NCI-H82 treated with DMSO at 0.1 percent for 48 hours (cell line): ENCODE results near the gene CNP.
"Not testable (repeated sequence)": the region's sequence is repeated elsewhere in the genome, so short reads cannot be mapped to it uniquely, and the experiment has no call there.

Experiments
- DNase-seq: peaks from one replicate; lab custom pipeline; 2025; ENCODE audit not compliant: unreplicated experiment; lab: John Stamatoyannopoulos, UW

Gene CNP

DNA sequence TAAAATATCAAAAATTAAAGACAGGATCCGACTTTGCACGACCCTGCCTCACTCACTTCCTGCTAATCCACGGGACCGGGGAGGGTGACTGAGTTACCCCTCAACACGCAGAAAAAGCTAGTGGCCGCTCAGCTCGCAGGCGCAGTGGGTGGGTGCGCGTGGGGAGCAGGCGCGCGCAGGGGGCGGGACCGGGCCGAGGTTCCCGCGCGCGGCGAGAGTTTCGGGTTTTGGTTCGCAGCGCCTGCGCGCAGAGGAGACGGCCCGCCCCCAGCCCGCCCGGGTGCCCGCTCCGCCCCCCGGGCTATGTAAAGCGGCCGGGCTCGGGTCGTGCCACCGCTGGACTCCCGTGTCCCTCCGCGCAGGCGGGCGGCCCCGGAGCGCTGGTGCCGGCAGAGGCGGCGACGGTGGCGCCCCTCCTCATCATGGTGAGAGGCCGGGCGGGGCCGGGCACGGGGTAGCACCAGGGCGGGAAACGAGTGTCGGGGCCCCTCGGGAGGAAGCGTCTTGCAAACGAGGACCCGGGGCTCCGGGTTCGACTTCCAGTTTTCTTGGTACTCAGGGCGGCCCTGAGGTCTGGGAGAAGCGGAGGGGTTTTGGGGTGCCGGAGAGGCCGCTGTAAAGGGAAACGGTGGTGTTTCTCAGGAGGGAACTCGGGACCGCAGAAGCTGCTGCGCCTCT lies at the start of gene CNP:
Gene CNP (plus strand): TSS at position 333 of the 678 bp plus-strand sequence. CDS start 90 bp downstream, at position 423.
- DNase-seq = peak; percentile 78

DNA sequence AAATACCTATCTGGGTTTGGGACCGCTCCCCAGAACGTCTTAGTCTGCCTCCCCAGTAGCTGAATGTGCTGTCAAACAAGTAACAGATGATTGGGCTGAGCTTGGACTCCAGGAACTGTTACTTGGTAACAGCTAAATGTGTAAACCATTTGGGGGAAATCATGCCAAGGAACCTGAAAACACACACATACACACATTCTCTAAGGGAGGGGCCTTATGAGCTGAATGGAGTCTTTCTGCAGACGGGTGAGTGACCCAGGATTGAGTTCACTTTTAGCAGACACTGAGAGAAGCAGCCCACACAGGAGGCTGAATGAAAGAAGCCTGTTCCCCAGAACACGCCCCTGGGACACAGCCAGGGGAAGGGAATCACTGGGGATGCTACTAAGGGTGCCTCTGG lies 49.4 kb upstream of the CNP start:
- no peak for DNase-seq

DNA sequence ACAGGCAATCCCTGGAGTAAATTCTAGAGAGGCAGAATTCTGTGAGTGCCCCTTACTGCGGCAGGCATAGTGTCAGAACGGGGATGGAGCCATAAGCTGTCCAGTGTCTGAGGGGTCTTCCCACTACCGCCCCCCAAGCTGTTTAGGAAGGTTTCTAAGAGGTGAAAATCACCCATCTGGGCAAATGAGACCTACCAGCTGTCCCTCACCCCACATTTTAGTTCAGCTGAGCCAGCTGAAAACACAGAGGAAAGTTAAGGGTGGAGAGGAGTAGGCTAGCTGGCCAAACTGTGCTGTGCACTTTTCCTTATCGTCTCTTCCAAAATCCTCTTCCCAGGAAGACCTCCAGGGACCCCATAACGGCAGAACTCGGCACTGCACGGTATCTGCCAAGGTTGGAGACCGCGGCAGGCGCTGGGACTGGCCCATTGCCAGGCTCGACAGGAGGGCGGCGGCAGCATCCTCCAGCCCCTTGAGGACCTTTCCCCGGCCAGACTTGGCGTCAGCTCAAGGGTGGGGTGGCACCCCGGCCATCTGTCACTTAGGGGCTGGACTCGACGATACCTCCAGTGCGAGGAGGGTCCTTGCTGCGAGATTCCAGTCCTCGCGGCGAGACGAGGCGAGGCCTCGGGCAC lies 48.8 kb upstream of the CNP start:
- peak; percentile 39 for DNase-seq

DNA sequence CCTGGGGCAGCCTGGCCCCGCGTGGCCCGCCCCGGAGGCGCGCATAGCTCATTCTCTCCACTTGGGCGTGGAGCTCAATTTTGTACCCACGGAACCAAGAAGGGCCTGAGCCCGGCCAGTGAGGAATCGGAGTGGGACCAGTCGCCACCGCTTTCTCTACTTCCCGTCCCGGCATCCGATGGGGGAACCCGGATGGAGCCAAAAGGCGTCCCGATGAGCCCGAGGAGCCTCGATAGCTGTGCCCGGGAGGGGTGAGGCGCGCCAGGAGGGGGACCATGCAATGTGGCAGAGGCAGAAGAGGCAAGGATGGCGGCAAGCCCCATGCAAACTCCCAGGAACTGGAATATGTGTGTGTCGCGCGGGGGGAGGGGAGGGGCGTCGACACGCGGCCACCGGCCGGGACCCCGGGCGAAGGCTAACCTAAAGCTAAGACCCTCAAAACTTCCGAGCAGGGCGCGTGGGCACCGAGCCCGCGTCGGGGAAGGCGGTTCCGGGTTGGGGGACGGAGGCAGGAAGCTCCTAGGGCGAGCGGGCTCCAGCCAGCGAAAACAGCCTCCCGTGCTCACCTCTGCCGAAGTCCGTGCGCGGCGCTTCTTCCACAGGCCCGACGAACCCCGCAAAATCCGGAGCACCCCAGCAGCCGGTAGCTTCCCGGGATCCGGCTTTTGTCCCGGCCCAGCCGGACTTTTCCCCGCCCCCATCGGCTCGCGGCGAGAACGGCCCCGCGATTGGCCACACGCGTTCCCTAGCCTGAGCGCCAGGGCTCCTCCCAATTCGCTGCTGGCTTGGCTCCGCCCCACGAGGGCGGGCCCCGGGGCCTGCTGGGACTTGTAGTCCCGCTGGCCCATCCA lies 48.1 kb upstream of the CNP start, which contains the start of gene ACLY:
Gene ACLY (minus strand): TSS at position 638 of the 851 bp plus-strand sequence. CDS start 5,078 bp downstream, outside the sequence.
- DNase-seq = no peak

DNA sequence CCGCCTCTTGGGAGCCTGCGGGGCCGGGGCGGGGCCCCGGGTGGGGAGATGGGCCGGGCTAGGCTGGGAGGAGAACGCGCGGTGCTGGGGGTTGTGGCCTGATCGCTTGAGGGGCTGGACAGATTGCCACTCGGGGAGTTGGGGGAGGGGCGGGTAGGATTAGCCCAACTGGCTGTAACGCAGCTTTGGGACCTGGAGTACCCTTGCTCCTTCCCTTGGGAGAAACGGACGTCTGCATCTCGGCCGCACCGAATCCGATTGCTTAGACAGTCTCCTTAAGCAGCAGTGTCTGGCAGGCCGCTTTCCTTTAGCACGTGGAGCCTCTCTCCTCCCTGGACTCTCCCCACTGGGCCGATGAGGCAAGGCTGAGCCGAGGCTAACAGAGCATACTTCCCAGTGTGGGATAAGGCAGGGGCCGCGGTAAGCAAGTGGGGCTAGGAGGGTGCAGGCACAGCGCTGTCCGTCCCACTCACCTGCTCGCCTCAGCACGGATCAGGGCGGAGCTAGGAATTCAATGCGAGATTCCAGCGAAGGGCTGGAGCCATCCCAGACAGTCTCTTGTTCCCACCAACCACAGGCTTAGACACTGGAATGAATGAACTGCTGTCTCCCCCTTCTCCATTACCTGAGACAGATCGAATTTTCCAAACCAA lies 47.3 kb upstream of the CNP start:
- DNase-seq = peak; percentile 98

DNA sequence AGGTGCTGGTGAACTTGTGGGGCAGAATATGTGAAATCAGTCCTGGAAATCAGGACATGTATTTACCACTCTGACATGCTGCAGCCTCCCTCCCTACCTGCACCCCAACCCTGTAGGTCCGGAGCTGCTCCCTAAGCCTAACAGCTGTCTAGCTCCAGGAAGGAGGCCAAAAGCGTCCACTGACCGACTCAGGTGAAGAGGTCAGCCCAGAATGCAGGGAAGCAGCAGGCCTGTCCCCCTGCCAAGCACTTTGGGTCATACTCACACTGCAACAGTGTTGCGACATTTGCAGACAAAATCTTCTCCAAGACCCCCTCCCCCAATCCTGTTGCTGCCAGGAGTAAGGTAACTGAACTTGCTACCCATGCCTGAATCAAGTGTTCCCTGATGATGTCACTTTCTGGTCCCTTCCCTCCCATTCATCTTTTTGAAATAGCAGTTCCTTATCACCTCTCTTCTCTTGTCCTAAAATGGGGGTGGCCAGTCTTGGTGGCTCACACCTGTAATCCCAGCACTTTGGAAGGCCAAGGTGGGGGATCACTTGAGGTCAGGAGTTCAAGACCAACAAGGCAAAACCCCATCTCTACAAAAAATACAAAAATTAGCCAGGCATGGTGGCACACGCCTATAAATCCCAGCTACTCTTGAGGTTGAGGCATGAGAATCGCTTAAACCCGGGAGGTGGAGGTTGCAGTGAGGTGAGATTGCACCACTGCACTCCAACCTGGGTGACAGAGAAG lies 46.6 kb upstream of the CNP start:
- DNase-seq = peak; percentile 7

DNA sequence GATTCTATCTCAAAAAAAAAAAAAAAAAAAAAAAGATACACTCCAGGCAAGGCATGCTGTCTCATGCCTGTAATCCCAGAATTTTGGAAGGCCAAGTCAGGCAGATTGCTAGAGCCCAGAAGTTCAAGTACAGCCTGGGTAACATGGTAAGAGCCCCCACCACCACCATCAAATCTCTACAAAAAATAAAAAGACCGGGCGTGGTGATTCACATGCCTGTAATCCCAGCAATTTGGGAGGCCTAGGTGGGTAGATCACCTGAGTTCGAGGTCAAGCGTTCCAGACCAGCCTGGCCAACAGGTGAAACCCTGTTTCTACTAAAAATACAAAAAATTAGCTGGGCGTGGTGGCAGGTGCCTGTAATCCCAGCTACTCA lies 46.0 kb upstream of the CNP start:
- DNase-seq = no peak

DNA sequence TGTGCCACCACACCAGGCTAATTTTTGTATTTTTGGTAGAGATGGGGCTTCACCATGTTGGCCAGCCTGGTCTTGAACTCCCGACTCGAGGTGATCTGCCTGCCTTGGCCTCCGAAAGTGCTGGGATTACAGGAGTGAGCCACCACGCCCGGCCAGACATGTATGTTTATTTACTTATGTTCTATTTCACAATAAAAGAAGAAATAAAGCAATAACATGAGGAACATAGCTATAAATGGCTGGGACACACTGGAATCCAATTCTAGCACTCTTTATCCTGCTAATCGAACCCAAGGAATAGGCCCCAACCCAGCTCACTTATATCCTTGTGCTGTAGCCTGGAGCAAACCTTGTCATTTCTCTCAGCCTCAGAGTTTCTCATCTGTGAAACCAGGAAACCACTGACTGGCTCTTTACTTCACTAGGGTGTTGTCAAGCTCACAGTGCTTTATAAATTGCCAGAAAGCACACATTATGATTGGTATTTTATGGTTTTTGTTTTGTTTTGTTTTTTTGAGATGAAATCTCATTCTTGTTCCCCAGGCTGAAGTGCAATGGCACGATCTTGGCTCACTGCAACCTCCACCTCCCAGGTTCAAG lies 40.5 kb upstream of the CNP start:
- DNase-seq = no peak

DNA sequence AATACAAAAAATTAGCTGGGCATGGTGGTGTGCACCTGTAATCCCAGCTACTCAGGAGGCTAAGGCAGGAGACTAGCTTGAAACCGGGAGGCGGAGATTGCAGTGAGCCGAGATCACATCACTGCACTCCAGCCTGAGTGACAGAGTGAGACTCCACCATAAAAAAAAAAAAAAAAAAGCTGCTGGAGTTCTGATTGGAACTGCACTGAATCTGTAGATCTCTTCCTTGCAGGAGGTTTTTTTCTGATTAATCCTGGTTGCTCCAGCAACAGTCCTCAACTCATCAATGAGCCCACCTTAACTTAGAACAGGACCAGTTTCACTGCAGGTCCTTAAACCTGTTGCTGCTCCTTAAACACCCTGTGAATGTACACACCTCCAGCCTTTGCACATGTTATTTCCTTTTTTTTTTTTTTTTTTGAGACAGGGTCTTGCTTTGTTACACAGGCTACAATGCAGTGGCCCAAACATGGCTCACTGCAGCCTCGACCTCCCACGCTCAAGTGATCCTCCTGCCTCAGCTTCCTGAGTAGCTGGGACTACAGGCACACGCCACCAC lies 37.8 kb upstream of the CNP start:
- no peak for DNase-seq

DNA sequence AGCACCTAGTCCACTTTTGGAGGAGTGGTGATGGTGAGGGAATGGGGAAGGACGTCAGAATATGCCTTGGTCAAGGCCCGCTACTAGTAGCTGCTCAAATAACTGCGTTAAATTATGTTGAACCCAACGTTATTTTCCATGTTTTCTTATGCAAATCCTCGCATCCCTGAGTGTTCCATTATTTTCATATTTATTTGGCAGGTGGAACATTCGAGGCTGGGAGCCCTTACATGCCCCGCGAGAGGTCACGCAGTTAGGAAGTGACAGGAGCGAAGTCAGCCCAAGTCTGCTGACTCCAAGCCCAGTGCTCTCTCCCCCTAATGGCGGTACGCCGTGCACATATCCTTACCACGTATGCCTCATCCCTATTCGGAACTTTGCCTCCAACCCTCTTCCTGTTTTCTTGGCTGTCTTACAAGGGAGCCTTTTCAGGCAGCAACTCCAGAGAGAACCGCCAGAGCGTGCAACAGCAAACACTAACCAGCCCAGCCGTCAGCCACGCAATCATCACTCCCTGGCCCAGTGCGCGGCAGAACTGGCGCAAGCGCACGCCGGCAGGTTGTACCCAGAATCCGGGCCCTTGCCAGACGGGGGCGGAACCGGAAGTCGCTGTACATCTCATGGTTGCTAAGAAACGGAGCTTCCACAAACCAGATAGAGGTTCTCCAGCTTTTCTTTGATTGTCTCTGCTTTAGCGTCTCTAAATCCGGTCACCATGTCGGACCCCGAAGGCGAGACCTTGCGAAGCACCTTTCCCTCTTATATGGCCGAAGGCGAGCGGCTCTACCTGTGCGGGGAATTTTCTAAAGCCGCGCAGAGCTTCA lies 36.4 kb upstream of the CNP start, which contains the start of gene ODAD4:
Gene ODAD4 (plus strand): TSS at position 609 of the 824 bp plus-strand sequence. CDS start 107 bp downstream, at position 716.
- peak; percentile 89 for DNase-seq

DNA sequence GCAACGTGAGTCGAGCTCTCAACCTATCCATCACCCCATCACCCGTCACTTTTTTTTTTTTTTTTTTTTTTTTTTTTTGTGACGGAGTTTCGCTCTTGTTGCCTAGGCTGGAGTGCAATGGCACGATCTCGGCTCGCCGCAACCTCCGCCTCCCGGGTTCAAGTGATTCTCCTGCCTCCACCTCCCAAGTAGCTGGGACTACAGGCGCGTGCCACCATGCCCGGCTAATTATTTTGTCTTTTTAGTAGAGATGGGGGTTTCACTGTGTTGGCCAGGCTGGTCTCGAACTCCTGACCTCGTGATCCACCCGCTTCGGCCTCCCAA lies 35.8 kb upstream of the CNP start:
- not testable (repeated sequence) for DNase-seq

DNA sequence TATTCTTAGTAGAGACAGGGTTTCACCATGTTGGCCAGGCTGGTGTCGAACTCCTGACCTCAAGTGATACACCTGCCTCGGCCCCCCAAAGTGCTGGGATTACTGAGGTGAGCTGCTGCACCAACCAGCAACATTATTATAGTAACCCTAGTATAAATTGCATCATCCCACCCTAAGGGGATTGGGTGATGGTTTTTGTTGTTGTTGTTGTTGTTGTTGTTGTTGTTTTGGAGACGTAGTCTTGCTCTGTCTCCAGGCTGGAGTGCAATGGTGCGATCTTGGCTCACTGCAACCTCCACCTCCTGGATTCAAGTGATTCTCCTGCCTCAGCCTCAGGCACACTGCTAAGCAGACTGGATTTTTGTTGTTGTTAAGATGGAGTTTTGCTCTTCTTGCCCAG lies 34.9 kb upstream of the CNP start:
- not testable (repeated sequence) for DNase-seq

DNA sequence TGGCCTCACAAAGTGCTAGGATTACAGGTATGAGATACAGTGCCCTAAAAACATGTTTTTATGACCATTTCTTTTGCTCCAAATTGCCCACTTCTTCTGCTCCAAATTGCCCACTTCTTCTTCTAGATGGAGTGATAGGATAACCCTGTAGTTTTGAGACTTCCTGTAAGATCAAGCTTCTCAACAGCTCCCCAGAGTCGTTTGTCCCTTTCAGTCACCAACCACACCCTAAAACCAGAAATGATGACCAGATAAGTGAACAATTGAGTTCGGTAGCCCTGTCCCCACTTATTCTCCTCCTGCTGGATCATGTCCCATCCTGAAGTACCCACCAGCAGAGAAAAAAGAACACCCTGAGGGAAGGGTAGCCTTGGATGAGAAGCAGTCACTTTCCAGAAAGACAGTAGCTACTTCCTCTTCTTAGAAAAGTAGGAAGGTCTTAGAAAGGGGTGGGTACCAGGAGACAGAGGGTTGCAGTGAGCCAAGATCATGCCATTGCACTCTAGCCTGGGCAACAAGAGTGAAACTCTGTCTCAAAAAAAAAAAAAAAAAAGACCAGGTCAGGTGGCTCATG lies 33.7 kb upstream of the CNP start:
- no peak for DNase-seq

DNA sequence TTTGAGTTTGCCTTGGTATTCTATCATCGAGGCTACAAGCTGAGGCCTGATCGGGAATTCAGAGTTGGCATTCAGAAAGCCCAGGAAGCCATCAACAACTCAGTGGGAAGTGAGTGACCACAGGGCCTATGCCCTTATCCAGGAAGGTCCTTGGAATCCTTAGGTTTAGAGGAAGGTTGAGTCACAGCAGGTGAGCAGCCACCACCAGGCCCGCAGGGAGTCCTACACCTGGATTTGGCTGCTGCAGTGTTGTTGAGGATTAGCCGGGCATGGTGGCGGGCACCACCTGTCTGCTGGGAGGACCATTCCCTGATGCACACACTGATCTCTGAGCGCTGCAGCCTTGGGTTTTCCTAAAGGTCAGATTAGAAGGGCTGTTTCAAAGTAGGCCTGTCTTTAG lies 31.0 kb upstream of the CNP start:
- no peak for DNase-seq

DNA sequence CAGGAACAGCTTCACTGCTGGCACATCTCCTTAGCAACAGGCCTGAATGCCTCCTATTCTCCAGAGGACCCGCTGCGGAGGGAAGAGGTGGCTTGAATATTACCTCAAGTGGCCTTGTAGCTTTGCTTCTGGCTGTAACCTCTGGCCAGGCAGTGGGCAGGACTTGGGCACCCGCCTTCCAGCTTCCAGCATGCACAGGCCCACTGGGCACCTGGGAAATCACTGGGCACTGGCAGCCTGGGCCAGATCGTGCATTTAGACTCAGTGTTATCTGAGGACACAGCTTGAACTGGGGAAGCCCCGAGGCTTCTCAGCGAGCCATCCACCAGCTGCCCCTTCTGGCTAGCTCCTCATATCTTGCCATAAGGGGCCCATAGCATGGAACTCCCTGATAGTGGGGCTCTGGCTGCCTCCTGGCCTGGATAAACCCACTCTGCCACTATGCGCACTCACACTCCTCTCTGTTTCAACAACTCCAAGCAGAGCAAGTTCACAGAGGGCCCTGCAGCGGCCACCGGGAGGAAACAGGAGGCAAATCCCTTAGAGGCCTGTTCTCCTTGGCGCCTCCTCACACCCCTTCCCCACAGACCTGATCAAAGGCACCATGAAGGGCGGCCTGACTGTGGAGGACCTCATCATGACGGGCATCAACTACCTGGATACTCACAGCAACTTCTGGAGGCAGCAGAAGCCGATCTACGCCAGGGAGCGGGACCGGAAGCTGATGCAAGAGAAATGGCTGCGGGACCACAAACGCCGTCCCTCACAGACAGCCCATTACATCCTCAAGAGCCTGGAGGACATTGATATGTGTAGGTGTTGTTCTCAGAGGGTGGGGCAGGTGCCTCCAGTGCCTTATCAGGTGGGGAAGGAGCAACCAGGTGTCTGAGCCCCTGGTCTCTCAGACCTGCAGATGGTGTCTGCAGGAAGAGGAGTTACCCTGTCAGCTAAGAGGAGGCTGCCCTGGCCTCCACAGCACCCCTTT lies 28.3 kb upstream of the CNP start:
- no peak for DNase-seq

DNA sequence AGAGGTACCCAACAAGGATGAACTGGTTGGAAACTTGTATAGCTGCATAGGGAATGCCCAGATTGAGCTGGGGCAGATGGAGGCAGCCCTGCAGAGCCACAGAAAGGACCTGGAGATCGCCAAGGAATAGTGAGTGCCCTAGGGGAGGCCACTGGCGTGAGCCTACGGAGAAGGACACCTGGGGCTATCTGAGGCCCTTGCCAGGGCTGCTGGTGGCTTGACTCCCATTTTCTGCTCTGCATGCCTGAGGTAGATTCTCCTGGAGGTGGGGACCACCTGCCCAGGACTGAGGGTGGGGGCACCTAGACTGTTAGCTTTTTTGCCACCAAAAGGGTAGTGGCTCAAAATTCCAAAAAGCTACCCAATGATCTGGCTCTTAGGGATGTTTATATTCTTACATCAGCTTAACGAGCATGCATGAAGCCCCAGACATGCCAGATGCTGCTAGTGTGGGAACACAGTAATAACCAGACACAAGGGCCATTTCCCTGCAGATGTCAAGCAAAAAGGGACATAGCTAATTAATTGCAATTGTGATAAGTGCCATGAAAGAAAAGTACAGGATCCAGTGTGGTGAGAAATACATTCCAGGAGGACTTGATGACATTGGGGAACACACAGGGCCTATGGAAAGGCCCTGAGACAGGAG lies 27.4 kb upstream of the CNP start:
- no peak for DNase-seq

DNA sequence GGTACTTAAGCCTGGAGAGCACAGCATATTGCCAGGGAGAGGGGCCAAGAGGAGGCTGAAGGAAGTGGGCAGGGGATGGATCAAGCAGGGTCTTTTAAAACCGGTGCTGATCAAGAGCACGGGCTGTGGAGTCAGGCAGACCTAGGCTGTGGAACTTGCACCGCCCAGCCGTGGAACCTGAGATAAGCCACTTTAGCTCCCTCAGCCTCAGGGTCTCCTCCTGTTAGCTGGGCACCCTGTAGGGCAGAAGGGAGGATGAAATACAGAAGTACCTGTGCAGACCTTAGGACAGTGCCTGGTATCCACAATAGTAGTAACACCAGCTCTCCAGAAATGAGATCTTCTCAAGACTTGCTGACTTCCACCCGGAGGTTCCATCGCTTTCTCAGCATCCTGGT lies 26.9 kb upstream of the CNP start:
- DNase-seq = no peak
